Skeletal muscle satellite cell (primary cell): ENCODE measurements around the gene RGN. TPM values are rescaled to one million over a fixed set of nuclear protein-coding genes. Genes with fewer than 3 reads are reported as not detected.

Experiments used
- H3K27me3 ChIP-seq: 2 replicates; pipeline ENCODE4 v1.7.0; 2013; ENCODE audit warnings: low read length; ENCODE audit not compliant: control insufficient read depth, insufficient read depth
- H3K36me3 ChIP-seq: 2 replicates; pipeline ENCODE4 v1.7.0; 2013; ENCODE audit warnings: mild to moderate bottlenecking, control low read depth, low read length; ENCODE audit not compliant: insufficient read depth
- H3K4me1 ChIP-seq: 2 replicates; pipeline ENCODE4 v1.7.0; 2013; ENCODE audit warnings: low read length; ENCODE audit not compliant: control insufficient read depth, insufficient read depth
- H3K4me2 ChIP-seq: 2 replicates; pipeline ENCODE4 v1.7.0; 2013; ENCODE audit warnings: mild to moderate bottlenecking, low read length
- H3K4me3 ChIP-seq: 2 replicates; pipeline ENCODE4 v1.7.0; 2013; ENCODE audit warnings: low read length
- H3K9ac ChIP-seq: 2 replicates; pipeline ENCODE4 v1.7.0; 2013; ENCODE audit warnings: mild to moderate bottlenecking, low read depth, low read length, moderate library complexity
- H3K9me3 ChIP-seq: replicated peaks from 2 replicates; pipeline ENCODE4 v1.7.0; 2013; ENCODE audit warnings: mild to moderate bottlenecking, control low read depth, low read length
- total RNA-seq: library from RNA; depleted of rRNA; stranded (reverse); fragments of >200 nt; gene quantifications from 2 replicates; pipeline ENCODE4 v1.2.3, GENCODE V29; 2012; rRNA removed

RGN gene
- total RNA-seq, result under 0.01 and 0.44 TPM in 2 replicates

DNA sequence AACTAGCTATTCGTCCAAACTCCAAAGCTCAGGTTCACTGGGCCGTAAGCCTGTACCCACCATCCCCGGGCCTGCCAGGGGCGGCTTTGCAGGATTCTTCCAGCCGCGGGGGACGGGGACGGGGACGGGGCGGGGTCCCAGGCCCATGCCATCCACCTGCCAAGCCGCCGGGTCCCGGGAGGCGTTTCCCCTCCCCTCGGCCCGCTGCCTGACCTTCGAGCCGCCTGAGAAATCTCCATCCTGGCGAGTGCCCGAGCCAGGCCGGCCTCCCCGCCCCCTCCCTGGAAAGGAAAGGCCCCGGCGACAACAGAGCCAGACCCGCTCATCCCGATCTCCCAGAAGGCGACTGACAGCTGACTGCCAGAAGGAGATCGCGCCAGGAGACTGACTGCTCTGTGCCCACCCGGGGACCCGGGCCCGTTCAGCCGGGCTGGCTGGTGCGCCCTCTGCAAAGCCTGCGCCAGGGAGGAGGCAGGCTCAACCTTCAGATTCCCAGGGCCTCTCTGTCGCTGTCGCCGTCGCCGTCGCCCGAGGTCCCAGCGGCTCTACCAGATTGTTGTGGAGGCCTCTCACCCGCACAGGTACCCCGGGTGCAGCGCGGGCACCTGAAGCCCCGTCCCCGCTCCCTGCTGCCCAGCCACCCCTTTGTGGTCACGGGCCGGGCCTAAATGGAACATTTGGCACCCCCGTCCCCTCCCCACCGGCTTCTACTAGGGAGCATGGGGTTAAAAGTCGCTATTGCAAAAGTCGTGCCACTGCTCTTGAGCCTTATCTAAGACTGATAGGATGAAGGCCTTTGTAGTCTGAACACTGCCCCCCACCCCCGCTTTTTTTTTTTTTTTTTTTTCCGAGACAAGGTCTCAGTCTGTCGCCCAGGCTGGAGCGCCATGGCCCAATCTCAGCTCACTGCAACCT, at the start of gene RGN:
Gene RGN (plus strand): TSS at position 315 of the 915 bp plus-strand sequence. CDS start 2,702 bp downstream, outside the sequence.
- peak within 1 kb of the TSS; percentile 56 for H3K4me3 ChIP-seq
- H3K27me3 ChIP-seq, result peaks cover 4% of the 10 kb centered on the region
- peak within 1 kb of the TSS; percentile 77 for H3K4me2 ChIP-seq
- H3K36me3 ChIP-seq, result no peaks in the 10 kb centered on the region
- no peaks in the 10 kb centered on the region for H3K9me3 ChIP-seq
- H3K9ac ChIP-seq, result peak within 1 kb of the TSS; percentile 56
- no peaks in the 10 kb centered on the region for H3K4me1 ChIP-seq

DNA sequence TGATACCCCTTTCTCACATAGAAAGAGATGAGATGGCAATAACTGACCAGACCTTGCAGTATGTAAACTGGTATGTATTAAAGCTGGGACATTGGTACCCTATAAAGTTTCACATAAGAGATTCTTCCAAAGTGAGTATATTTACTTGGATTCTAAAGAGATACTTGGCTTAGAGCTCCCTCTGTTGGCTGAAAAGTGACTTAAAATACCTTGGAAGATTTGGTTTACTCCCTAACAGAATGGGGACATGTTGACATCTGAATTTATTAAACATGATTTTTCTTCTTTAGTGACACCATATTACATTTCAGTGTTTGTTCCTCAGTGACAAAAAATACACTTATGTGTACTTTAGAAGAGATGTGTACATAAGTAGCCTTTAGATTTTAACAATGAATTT, 47.9 kb upstream of the RGN start:
- peaks cover 12% of the 10 kb centered on the region for H3K27me3 ChIP-seq
- no peaks in the 10 kb centered on the region for H3K4me1 ChIP-seq
- H3K9me3 ChIP-seq, result no peaks in the 10 kb centered on the region
- H3K9ac ChIP-seq, result no peak overlapping the region
- no peak overlapping the region for H3K4me3 ChIP-seq
- H3K4me2 ChIP-seq, result no peak overlapping the region
- no peaks in the 10 kb centered on the region for H3K36me3 ChIP-seq

DNA sequence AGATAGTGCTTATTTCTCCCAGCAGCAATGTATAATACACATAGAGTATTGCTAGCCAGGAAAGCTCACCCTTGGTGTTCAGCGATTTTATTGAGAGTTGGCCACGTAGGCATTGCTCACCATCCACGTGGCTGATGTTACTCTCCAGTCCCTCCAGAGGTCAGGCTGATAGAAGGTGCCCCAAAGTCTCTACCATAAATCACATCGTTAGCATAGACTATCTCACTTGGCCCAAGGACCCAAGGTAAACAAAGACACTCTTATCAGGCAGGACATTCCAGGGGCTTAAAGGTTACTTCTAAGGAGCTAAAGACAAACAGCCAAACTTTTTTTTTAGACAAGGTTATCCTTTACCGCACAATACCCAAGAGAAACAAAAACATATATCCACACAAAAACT, 30.3 kb upstream of the RGN start:
- Histone ChIP-seq H3K27me3 (no peaks in the 10 kb centered on the region), H3K4me2 (no peak overlapping the region), H3K36me3 (no peaks in the 10 kb centered on the region), H3K4me3 (no peak overlapping the region), H3K4me1 (no peaks in the 10 kb centered on the region), H3K9me3 (no peaks in the 10 kb centered on the region), H3K9ac (no peak overlapping the region)

DNA sequence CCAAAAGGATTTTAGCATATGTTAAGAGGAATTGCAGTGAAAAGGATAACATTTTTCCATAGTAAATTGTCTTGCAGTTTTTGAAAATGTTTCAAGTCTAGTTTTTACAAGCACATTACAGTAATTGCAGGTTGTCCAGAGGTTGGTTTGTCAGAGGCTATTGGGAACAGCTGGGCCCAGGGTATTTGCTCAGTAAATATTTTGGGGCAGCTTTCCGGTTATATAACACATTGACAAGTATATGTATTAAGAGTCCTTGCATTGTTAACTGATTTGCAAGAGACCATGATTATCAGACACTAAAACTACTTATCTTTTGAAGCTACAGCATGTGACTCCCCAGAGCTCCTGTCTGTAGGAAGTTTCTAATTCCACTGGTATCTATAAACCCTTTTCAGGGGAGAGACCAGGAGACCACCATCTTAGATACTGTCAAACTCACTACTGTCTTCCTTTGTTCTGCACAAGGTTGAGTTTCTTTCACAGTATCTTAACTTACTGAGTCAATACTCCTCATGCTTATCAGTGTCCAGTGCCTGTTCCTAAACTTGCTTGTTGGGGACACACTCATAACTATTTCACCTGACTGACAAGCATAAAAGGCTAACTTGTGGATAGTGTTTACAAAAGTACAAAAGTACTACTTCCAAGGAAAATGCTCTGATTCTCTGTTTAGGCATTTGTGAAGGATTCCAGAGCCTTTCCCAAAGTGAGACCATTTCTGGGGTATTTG, 18.9 kb upstream of the RGN start:
- H3K9me3 ChIP-seq, result no peaks in the 10 kb centered on the region
- H3K36me3 ChIP-seq, result peaks cover 4% of the 10 kb centered on the region
- H3K4me3 ChIP-seq, result no peak overlapping the region
- H3K4me1 ChIP-seq, result no peaks in the 10 kb centered on the region
- peaks cover 25% of the 10 kb centered on the region for H3K27me3 ChIP-seq
- no peak overlapping the region for H3K9ac ChIP-seq
- H3K4me2 ChIP-seq, result no peak overlapping the region

DNA sequence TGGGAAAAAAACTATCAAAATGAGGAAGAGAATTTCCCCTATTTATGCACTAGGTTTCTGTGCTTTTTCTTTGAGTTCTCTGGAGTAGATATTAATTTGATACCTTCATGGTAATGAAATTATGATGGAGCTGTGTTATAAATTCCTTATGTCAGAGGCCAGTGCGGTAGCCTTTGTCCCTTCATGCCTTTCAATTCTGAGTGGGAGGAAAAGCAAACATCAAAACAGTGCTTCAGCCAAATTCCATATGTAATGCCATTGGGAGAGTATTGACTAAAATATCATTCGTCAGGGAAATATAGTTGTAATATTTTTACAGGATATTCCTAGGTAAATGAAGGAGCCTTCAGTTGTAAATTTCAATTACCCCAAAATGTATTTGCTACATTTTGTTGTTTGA, 17.5 kb upstream of the RGN start:
- Histone ChIP-seq H3K4me1 (no peaks in the 10 kb centered on the region), H3K36me3 (peaks cover 4% of the 10 kb centered on the region), H3K9me3 (no peaks in the 10 kb centered on the region), H3K9ac (no peak overlapping the region), H3K4me2 (no peak overlapping the region), H3K27me3 (peaks cover 25% of the 10 kb centered on the region), H3K4me3 (no peak overlapping the region)

DNA sequence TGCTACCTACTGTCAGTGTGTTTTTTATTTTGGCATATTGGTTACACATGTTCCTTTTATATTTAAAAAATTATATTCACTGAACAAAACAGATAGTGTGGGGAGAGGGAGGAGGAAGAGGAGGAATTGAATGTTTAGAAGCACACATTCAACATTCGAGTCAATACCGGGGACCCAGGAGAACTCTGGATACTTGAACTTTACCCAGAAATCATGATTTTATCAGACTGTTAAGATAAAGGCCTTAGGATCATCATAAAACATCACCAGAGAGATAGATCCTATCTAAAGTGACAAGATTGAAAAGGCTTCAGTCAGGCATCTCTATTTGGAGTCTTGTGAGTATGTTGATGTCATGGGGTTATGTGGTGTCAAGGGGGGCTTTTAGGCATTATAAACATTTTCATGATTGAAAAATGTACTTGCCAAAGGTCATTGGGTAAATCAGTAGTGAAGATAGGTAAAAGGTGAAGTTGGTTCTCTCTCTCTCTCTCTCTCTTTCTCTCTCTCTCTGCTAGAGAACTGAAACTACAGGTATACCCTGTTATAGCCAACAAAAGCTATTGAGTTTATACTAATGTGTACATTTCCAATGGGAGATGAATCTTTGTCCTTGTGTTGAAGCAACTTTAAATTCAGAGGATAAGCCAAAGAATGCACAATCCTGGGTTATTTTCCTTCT, 16.9 kb upstream of the RGN start:
- Histone ChIP-seq H3K9me3 (no peaks in the 10 kb centered on the region), H3K36me3 (peaks cover 4% of the 10 kb centered on the region), H3K4me2 (no peak overlapping the region), H3K27me3 (peaks cover 25% of the 10 kb centered on the region), H3K9ac (no peak overlapping the region), H3K4me1 (no peaks in the 10 kb centered on the region), H3K4me3 (no peak overlapping the region)

DNA sequence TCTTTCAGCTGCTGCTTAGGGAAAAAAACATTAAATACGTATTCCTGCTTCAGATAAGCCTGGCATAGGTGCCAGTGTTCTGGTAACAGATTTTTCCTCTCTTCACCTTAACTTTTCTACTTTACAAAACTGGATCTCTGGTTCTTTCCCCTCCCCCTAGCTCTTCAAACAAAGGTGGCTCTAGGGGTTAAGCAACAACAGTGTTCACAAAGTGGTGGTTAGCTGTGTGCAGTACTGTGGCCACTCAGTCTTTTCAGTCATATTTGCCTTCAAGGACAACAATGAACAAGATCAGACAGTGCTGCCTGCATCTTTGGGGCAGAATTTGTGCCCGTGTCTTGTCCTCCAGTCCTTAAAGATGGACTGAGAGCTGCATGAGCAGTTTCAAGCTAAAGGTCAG, 15.1 kb upstream of the RGN start:
- Histone ChIP-seq H3K4me3 (no peak overlapping the region), H3K4me1 (no peaks in the 10 kb centered on the region), H3K27me3 (peaks cover 9% of the 10 kb centered on the region), H3K9me3 (no peaks in the 10 kb centered on the region), H3K4me2 (no peak overlapping the region), H3K36me3 (no peaks in the 10 kb centered on the region), H3K9ac (no peak overlapping the region)

DNA sequence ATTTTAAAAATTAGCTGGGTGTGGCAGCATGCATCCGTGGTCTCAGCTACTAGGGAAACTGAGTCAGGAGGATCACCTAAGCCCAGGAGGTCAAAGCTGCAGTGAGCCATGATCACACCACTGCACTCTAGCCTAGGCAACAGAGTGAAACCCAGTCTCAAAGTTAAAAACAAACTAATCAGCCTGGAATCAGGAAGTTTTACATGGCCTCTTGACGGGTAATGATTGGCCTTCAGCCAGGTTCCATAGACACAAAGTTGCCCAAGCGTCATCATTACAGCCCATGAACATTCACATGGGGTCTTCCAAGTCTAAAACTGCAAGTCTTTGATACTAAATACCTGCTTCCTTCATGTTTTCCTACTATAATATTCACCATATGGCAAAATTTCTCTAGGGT, 10.0 kb upstream of the RGN start:
- Histone ChIP-seq H3K27me3 (no peaks in the 10 kb centered on the region), H3K4me3 (no peak overlapping the region), H3K36me3 (no peaks in the 10 kb centered on the region), H3K9ac (no peak overlapping the region), H3K4me1 (no peaks in the 10 kb centered on the region), H3K4me2 (no peak overlapping the region), H3K9me3 (no peaks in the 10 kb centered on the region)

DNA sequence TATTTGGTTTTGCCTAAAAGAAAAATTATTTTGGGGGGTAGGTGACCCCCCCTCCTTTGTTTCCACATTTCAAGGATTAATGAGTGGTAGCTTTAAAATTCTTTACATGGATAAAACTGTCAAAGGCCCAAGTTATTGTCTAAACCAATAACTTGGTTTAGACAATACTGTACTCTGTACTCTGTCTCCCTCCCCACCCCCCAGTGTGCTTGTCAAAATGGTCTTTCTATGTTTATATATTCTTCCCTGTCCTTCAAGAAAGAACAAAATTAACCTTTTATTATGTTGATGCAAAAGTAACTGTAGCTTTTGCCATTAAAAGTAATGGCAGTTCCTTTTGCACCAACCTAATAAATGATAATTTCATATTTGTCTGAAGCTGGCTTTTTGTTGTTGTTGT, 9.5 kb upstream of the RGN start:
- Histone ChIP-seq H3K9ac (no peak overlapping the region), H3K27me3 (no peaks in the 10 kb centered on the region), H3K9me3 (no peaks in the 10 kb centered on the region), H3K4me1 (no peaks in the 10 kb centered on the region), H3K4me3 (no peak overlapping the region), H3K36me3 (no peaks in the 10 kb centered on the region), H3K4me2 (no peak overlapping the region)

DNA sequence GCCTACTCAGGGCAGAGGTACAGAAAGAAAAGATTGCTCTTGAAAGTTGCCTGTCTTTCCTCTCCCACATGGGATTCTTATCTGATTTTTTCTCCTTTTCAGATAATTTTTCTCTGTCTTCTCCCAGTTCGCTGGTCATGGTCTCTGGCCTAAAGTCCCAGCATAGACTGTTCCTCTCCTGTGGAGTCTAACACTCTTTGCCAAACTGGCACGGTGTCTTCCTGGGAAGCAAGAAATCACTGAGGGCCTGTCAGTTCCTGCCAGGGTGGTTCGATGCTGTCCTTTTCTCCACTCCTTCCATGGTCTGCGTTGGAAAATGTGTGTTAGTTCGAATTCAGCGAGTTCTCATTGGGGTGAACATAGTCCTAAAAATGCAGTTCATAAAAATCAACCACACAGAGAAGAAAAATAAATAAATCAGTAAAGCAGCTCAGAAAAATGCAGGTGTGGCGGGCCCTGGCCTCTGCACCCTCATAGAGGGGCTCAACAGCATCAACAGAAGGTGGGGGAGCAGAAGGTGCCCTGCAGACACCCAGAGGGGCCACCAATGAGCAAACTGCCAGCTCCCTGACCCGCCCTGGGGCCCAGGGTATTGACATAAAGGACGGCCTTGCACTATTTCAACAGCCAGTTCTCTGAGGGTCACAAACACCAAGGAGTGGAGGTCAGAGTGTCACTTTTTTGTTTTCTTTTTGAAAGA, 2.1 kb downstream of the RGN start:
- no peaks in the 10 kb centered on the region for H3K9me3 ChIP-seq
- H3K9ac ChIP-seq, result no peak overlapping the region
- no peaks in the 10 kb centered on the region for H3K36me3 ChIP-seq
- H3K4me3 ChIP-seq, result no peak overlapping the region
- peaks cover 8% of the 10 kb centered on the region for H3K27me3 ChIP-seq
- H3K4me1 ChIP-seq, result no peaks in the 10 kb centered on the region
- no peak overlapping the region for H3K4me2 ChIP-seq

DNA sequence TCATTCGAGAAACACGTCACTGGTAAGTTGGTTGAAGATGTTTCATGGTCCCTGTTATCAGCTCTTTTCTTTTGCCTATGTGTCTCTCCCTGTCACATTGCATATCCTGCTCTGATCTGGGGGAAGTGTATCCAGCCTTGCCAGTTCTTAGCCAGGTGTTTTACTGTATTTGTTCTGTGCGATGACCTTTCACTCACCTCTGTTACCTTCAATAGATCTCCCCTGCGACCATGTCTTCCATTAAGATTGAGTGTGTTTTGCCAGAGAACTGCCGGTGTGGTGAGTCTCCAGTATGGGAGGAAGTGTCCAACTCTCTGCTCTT, 2.6 kb downstream of the RGN start:
- Histone ChIP-seq H3K9me3 (no peaks in the 10 kb centered on the region), H3K27me3 (peaks cover 8% of the 10 kb centered on the region), H3K4me2 (no peak overlapping the region), H3K36me3 (no peaks in the 10 kb centered on the region), H3K9ac (no peak overlapping the region), H3K4me3 (no peak overlapping the region), H3K4me1 (no peaks in the 10 kb centered on the region)
